OCI-LY7 (cell line): Measurements from ENCODE around the gene INTS1. TPM values are rescaled to one million over a fixed set of nuclear protein-coding genes. Genes with fewer than 3 reads are reported as not detected.

Experiments
- BruUV-seq: library from RNA; stranded (reverse); fragments of 400-500 nt; replicated peaks from 2 replicates; lab custom pipeline; 2021; lab: Mats Ljungman, UMichigan
- CTCF ChIA-PET: fragments of 300-600 bp; sonication (Branson Sonifier 250); formaldehyde crosslinking; loops from one replicate; lab custom pipeline; 2022; ENCODE audit warnings: antibody characterized with exemption; ENCODE audit not compliant: unreplicated experiment; lab: Charles Lee
- POLR2A ChIA-PET: fragments of 300-600 bp; sonication (Branson Sonifier 250); formaldehyde crosslinking; loops from one replicate; lab custom pipeline; 2022; ENCODE audit warnings: antibody characterized with exemption; lab: Charles Lee
- DNase-seq: peaks from one replicate; pipeline ENCODE4 v3.0.0-alpha.2; 2015; ENCODE audit warnings: low spot score
- H2AFZ ChIP-seq: fragments of 200-600 bp; sonication (generic), shearing (Covaris generic); 2 replicates; pipeline ENCODE4 v1.6.1; 2014; ENCODE audit warnings: mild to moderate bottlenecking, antibody characterized with exemption, low read length, moderate library complexity
- H3K27ac ChIP-seq: fragments of 200-600 bp; sonication (generic); 2 replicates; pipeline ENCODE4 v1.5.1; 2014; ENCODE audit warnings: mixed run types, low read depth, mild to moderate bottlenecking, moderate library complexity, low read length, inconsistent platforms; ENCODE audit not compliant: poor library complexity, severe bottlenecking
- H3K36me3 ChIP-seq: fragments of 200-600 bp; sonication (generic); 2 replicates; pipeline ENCODE4 v1.6.1; 2014; ENCODE audit warnings: mild to moderate bottlenecking, antibody characterized with exemption, low read length, moderate library complexity, mixed read lengths; ENCODE audit not compliant: insufficient read depth
- H3K4me1 ChIP-seq: fragments of 200-600 bp; sonication (generic); 2 replicates; pipeline ENCODE4 v1.5.1; 2014; ENCODE audit warnings: mild to moderate bottlenecking, low read length; ENCODE audit not compliant: insufficient read depth, poor library complexity, severe bottlenecking
- H3K4me2 ChIP-seq: fragments of 200-600 bp; sonication (generic); 2 replicates; pipeline ENCODE4 v1.6.1; 2014; ENCODE audit warnings: mild to moderate bottlenecking, low read length
- H3K4me3 ChIP-seq: fragments of 200-600 bp; sonication (generic); 2 replicates; pipeline ENCODE4 v1.5.1; 2014; ENCODE audit warnings: mild to moderate bottlenecking, low read depth, low read length; ENCODE audit not compliant: poor library complexity, severe bottlenecking
- H3K79me2 ChIP-seq: fragments of 200-600 bp; sonication (generic); 2 replicates; pipeline ENCODE4 v1.6.1; 2016; ENCODE audit warnings: low read depth, mild to moderate bottlenecking, low read length, moderate library complexity, mixed read lengths; ENCODE audit not compliant: insufficient read depth
- H3K9me2 ChIP-seq: fragments of 200-600 bp; sonication (generic); 2 replicates; pipeline ENCODE4 v1.6.1; 2016; ENCODE audit warnings: mild to moderate bottlenecking, low read length, mixed read lengths; ENCODE audit not compliant: insufficient read depth
- H3K9me3 ChIP-seq: fragments of 200-600 bp; sonication (generic); 2 replicates; pipeline ENCODE4 v1.6.1; 2014; ENCODE audit warnings: mild to moderate bottlenecking, mixed run types, low read length, mixed read lengths
- H4K20me1 ChIP-seq: fragments of 200-600 bp; sonication (generic); 2 replicates; pipeline ENCODE4 v1.6.1; 2014; ENCODE audit warnings: mild to moderate bottlenecking, antibody characterized with exemption, low read length, moderate library complexity, mixed read lengths; ENCODE audit not compliant: insufficient read depth
- EZH2phosphoT487 ChIP-seq: fragments of 200-600 bp; sonication (generic); IDR thresholded peaks from 2 replicates; pipeline ENCODE4 v1.6.1; 2018; ENCODE audit warnings: low read depth, borderline replicate concordance, mild to moderate bottlenecking, mixed run types, antibody characterized with exemption, low read length, moderate library complexity, mixed read lengths
- intact Hi-C: fragments of 100-400 bp; cut with micrococcal nuclease; formaldehyde crosslinking; loops from one replicate; pipeline ENCODE4 v1.10.0; 2022; ENCODE audit not compliant: unreplicated experiment
- total RNA-seq, 2 experiments: library from RNA; depleted of rRNA in 1 of 2; stranded (reverse); fragments of >200 nt in 1 of 2; shearing (Covaris generic) in 1 of 2; gene quantifications; 2 replicates each; pipeline ENCODE4 v1.2.3, GENCODE V29; 2014 to 2022
- TF ChIP-seq, protein P1 (sequence below): fragments of 200-600 bp; sonication (generic); conservative IDR thresholded peaks from 2 replicates; pipeline ENCODE4 v1.5.1; 2014; ENCODE audit warnings: mild to moderate bottlenecking, antibody characterized with exemption, low read length, moderate library complexity, mixed read lengths

The INTS1 gene
- total RNA-seq, 2 experiments from 2014 or later, result 83.6 to 188 TPM

DNA sequence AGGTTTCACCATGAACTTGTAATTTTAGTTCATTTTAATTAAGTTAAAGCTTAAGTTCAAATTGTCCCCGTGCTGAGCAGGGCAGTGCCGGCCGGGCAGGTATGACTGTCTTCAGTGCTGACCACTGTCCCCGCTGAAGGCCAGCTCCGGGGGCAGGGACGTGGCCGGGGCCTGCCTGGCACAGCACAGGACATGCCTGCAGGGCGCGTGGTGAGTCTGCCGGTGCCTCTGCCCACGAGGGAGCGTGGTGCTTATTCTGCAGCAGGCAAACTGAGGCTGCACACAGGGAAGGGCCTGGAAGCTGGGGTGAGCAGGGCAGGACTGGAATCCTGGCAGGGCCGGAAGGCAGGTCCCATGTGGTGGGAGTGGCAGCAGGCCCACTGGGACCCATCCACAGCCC lies 54.7 kb downstream of the INTS1 start:
- DNase-seq, result no peak
- BruUV-seq, result no TSS peak
- Histone ChIP-seq H3K4me3 (no peak overlapping the region), H3K4me2 (no peak overlapping the region), H3K9me3 (no peaks in the 10 kb centered on the region), H4K20me1 (no peaks in the 10 kb centered on the region), H3K4me1 (no peaks in the 10 kb centered on the region), H2AFZ (no peak overlapping the region), H3K79me2 (no peaks in the 10 kb centered on the region), H3K36me3 (no peaks in the 10 kb centered on the region), H3K27ac (no peak overlapping the region), H3K9me2 (no peaks in the 10 kb centered on the region)
- intact Hi-C loops, result no loop called here
- TF ChIP-seq EZH2phosphoT487, result no peak
- TF ChIP-seq, protein P1, sequence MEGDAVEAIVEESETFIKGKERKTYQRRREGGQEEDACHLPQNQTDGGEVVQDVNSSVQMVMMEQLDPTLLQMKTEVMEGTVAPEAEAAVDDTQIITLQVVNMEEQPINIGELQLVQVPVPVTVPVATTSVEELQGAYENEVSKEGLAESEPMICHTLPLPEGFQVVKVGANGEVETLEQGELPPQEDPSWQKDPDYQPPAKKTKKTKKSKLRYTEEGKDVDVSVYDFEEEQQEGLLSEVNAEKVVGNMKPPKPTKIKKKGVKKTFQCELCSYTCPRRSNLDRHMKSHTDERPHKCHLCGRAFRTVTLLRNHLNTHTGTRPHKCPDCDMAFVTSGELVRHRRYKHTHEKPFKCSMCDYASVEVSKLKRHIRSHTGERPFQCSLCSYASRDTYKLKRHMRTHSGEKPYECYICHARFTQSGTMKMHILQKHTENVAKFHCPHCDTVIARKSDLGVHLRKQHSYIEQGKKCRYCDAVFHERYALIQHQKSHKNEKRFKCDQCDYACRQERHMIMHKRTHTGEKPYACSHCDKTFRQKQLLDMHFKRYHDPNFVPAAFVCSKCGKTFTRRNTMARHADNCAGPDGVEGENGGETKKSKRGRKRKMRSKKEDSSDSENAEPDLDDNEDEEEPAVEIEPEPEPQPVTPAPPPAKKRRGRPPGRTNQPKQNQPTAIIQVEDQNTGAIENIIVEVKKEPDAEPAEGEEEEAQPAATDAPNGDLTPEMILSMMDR, result no peak
- POLR2A ChIA-PET, result no interaction called here
- CTCF ChIA-PET, result no interaction called here

DNA sequence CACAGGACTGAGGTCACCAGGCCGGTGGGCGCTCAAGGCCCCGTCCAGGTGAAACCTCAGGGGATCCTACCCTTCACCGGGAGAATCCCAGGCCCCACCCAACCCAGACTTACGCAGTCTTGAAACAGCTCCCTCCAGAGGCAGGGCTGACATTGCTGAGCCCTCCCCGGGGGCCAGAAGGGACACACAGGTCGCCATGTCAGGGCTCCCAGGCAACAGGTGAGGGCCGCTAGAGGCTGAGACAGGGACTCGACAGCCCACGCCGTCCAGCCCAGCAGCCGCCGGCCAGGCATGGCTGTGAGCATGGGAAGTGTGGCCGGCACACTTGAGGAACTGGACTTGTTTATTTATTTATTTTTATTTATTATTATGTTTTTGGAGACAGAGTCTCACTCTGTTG lies 55.2 kb downstream of the INTS1 start:
- no peaks in the 10 kb centered on the region for H3K9me2 ChIP-seq
- no peaks in the 10 kb centered on the region for H3K4me1 ChIP-seq
- TF ChIP-seq, protein P1, result peak; percentile 40; the same call in 1 of the 2 replicates
- no peak for TF ChIP-seq EZH2phosphoT487
- H3K27ac ChIP-seq, result no peak overlapping the region
- CTCF ChIA-PET, result no interaction called here
- H3K36me3 ChIP-seq, result no peaks in the 10 kb centered on the region
- H4K20me1 ChIP-seq, result no peaks in the 10 kb centered on the region
- H3K79me2 ChIP-seq, result no peaks in the 10 kb centered on the region
- POLR2A ChIA-PET, result no interaction called here
- no peak for DNase-seq
- H3K9me3 ChIP-seq, result no peaks in the 10 kb centered on the region
- no TSS peak for BruUV-seq
- no peak overlapping the region for H3K4me2 ChIP-seq
- H3K4me3 ChIP-seq, result no peak overlapping the region
- no peak overlapping the region for H2AFZ ChIP-seq
- intact Hi-C loops, result no loop called here

DNA sequence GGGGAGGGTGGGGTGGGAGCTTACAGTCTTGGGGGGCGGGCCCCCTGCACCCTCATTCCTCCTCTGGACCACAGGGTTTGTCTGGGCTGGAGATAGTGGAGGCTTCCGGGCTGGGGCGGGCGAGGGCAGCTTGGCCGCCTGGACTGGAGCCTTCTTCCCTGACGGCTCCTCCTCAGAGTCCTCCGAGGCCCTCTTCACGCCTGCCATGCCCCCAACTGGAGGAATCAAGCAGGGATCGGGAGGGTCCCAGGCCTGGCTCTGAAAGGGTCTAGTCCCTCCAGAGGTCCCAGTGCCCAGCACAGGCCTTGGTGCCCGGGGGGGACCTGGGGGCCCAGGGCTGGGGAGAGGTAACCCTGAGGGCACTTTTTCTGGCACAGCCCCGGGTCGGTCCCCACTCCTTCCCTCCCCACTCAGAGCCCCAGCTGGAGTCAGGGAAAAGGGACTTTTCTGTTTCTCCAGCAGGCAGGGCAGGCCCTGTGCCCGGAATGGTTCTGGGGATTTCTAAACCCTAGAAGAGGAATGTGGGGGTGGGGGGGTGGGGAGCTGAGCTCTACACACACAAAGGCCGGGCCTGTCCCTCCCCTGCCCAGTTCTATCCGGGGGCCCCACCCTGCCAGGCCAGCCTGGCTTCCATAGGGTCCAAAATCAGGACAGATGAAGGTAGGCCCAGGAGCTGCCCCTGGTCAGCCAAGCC lies 56.5 kb downstream of the INTS1 start:
- intact Hi-C loops, result no loop called here
- no peaks in the 10 kb centered on the region for H3K36me3 ChIP-seq
- no TSS peak for BruUV-seq

More for the DNA sequence above, 56.5 kb downstream of the INTS1 start:
- no peaks in the 10 kb centered on the region for H3K79me2 ChIP-seq
- no peaks in the 10 kb centered on the region for H3K9me3 ChIP-seq
- H4K20me1 ChIP-seq, result no peaks in the 10 kb centered on the region
- H3K4me2 ChIP-seq, result no peak overlapping the region
- H3K27ac ChIP-seq, result no peak overlapping the region
- TF ChIP-seq EZH2phosphoT487, result no peak
- TF ChIP-seq, protein P1, result no peak
- ChIA-PET POLR2A (no interaction called here), CTCF (no interaction called here)
- no peak for DNase-seq
- no peaks in the 10 kb centered on the region for H3K9me2 ChIP-seq
- H3K4me3 ChIP-seq, result no peak overlapping the region
- H3K4me1 ChIP-seq, result no peaks in the 10 kb centered on the region
- H2AFZ ChIP-seq, result no peak overlapping the region
